Tracheal epithelial cell (primary cell): ENCODE data around the gene TOE1. TPM values are rescaled to one million over a fixed set of nuclear protein-coding genes. Genes with fewer than 3 reads are reported as not detected.

Experiments
- total RNA-seq: library from RNA; depleted of rRNA; stranded (reverse); fragments of >200 nt; gene quantifications from 2 replicates; pipeline ENCODE4 v1.2.1, GENCODE V29; 2014

TOE1 gene
- total RNA-seq: 1.9 and 5.1 TPM in 2 replicates

GRCh38 chr1:45339789-45340558 is at the start of gene TOE1, which contains the start of gene MUTYH:
Gene TOE1 (plus strand): TSS chr1:45340170. CDS start chr1:45340253, 83 bp downstream.
Gene MUTYH (minus strand): TSS chr1:45340440. CDS start chr1:45334505, 5,935 bp downstream.

GRCh38 chr1:45326627-45327623 is 13.0 kb upstream of the TOE1 start, which contains the start of gene HPDL:
Gene HPDL (plus strand): TSS chr1:45326895. CDS start chr1:45327149, 254 bp downstream.

Other genes with a start within 250 kb of the TOE1 start
- gene ZSWIM5, start 133.6 kb upstream of the TOE1 start, total RNA-seq: under 0.01 TPM in 1 of 2 replicates, not detected in the other
- gene HPDL, start 13.3 kb upstream of the TOE1 start, total RNA-seq: 0.96 and 1.9 TPM in 2 replicates
- 7.2 and 19.2 TPM in 2 replicates for gene MUTYH, start 270 bp downstream of the TOE1 start, total RNA-seq
- 2.4 and 2.8 TPM in 2 replicates for gene TESK2, start 151.0 kb downstream of the TOE1 start, total RNA-seq
- gene CCDC163, start 159.9 kb downstream of the TOE1 start, total RNA-seq: 0.24 and 0.43 TPM in 2 replicates
- gene MMACHC, start 160.1 kb downstream of the TOE1 start, total RNA-seq: 1.7 and 1.9 TPM in 2 replicates
- 526 and 540 TPM in 2 replicates for gene PRDX1, start 181.7 kb downstream of the TOE1 start, total RNA-seq
- 82.3 and 137 TPM in 2 replicates for gene AKR1A1, start 210.7 kb downstream of the TOE1 start, total RNA-seq
- gene NASP, start 243.9 kb downstream of the TOE1 start, total RNA-seq: 12.8 and 20.9 TPM in 2 replicates